ENCODE measurements around the gene CHD5. TPM values are rescaled to one million over a fixed set of nuclear protein-coding genes. Genes with fewer than 3 reads are reported as not detected.

CHD5 gene
- total RNA-seq = under 0.01 TPM in 2 replicates

DNA sequence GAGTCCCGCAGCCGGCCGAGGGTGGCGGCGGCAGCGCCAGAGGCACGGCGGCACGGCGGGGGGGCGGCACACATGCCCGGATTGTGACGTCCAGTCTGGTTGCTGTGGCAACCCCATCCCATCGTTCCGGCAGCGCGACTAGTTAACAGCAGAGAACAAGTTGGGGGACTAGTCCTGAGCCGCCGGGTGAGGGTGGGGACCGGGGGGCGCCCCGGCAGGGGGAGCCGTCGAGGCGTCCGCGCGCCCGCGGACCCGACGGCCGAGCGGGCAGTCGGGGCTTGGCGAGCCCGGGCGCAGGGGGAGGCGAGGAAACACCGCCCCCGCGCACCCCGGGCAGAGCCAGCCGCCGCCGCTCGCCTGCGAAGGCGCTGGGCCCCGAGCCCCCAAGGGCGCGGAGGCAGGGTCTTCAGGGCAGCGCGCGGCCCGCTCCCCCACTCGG is at the start of gene CHD5:
Gene CHD5, minus strand, starts transcription at position 54 of the 439 bp plus-strand sequence. CDS start 298 bp downstream, outside the sequence.

DNA sequence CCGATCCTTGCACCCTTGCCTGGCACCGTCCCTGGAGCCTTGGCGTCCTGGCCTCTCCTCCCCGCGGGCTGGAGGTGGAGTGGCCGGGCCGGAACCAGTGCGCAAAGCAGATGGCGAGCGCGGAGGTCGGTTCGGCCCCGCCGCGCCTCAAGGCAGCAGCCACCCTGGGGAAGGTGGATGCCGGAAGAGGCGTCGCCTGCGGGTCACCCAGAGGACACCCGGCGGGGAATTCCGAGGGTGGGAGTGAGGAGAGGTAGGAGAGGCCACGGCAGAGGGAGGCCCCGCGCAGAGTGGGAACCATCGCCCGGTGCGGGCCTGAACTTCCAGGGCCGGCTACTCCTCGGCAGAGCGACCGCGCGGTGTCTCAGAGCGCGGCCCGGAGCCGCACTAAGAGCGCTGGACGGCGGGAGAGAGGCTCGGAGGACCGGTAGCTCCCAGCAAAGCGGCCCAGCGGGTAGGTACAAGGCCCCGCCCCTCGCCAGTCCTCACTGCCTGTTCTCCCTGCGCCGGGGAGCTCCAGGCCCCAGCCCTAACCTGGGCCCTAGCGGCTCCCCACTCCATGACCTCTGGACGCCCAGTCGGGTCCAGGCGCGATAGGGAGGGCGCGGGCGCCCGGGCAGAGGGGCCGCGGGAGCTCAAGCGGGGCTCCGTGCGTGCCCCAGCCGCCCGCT is 25.9 kb upstream of the CHD5 start, which contains the start of gene RNF207:
Gene RNF207, plus strand, starts transcription at position 271 of the 671 bp plus-strand sequence. CDS start 417 bp downstream, outside the sequence.

GRCh38 chr1:6199298-6200187 is 19.4 kb upstream of the CHD5 start, which contains the start of gene RPL22:
TSS of gene RPL22 (minus strand) at chr1:6199595. CDS start at chr1:6199573, 22 bp downstream.

Other genes starting within 250 kb of the CHD5 start
- gene NPHP4, start 187.9 kb downstream of the CHD5 start, total RNA-seq = 4.1 and 4.4 TPM in 2 replicates
- gene KCNAB2, start 134.4 kb downstream of the CHD5 start, total RNA-seq = 3.7 and 5.7 TPM in 2 replicates
- gene RPL22, start 19.3 kb upstream of the CHD5 start, total RNA-seq = 180 and 188 TPM in 2 replicates
- 5.3 and 16.6 TPM in 2 replicates for gene RNF207, start 25.8 kb upstream of the CHD5 start, total RNA-seq
- gene ICMT, start 55.6 kb upstream of the CHD5 start, total RNA-seq = 68.4 and 79.7 TPM in 2 replicates
- gene HES3, start 63.9 kb upstream of the CHD5 start, total RNA-seq = not detected in 2 replicates
- 3.0 and 4.9 TPM in 2 replicates for gene GPR153, start 80.8 kb upstream of the CHD5 start, total RNA-seq
- 25.4 and 37.7 TPM in 2 replicates for gene ACOT7, start 213.4 kb upstream of the CHD5 start, total RNA-seq
- gene HES2, start 239.6 kb upstream of the CHD5 start, total RNA-seq = 0.09 and 0.14 TPM in 2 replicates
- gene ESPN, start 244.5 kb upstream of the CHD5 start, total RNA-seq = not detected in 2 replicates